ENCODE measurements around the gene THRB.
A peak's percentile ranks its signal among the peaks of the same experiment; 100 is the strongest.

THRB gene

DNA sequence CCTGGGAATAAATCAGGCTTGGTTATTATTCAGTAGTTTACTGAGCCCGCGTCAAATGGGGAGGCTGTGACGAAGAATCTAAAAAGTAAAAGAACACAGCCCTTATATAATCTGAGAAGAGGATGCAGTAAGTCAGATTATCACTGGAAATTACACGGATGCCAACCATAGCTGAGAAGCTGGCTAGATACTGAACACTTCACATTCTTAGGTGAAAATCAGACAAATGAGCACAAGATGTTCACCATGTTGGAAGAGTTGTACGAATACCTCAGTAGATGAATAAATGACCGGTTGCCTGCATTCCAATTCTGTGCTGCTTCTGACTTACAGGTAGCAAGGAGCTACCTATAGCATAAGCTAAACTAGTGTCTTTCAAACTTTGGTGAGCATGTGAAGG, 254.3 kb downstream of the THRB start:
- no peak overlapping the region for H3K4me3 ChIP-seq (replicated peaks; ENCODE audit: low read depth, low read length)
- no peak for DNase-seq (ENCODE audit: extremely low read depth, insufficient read length)
- no peaks in the 10 kb centered on the region for H3K36me3 ChIP-seq (ENCODE audit: control insufficient read depth, insufficient read depth, low read length)
- no peaks in the 10 kb centered on the region; the same call in 1 of the 2 replicates for H3K27me3 ChIP-seq (replicated peaks; ENCODE audit: control insufficient read depth, insufficient read depth, low read length)
- TF ChIP-seq, protein P1, sequence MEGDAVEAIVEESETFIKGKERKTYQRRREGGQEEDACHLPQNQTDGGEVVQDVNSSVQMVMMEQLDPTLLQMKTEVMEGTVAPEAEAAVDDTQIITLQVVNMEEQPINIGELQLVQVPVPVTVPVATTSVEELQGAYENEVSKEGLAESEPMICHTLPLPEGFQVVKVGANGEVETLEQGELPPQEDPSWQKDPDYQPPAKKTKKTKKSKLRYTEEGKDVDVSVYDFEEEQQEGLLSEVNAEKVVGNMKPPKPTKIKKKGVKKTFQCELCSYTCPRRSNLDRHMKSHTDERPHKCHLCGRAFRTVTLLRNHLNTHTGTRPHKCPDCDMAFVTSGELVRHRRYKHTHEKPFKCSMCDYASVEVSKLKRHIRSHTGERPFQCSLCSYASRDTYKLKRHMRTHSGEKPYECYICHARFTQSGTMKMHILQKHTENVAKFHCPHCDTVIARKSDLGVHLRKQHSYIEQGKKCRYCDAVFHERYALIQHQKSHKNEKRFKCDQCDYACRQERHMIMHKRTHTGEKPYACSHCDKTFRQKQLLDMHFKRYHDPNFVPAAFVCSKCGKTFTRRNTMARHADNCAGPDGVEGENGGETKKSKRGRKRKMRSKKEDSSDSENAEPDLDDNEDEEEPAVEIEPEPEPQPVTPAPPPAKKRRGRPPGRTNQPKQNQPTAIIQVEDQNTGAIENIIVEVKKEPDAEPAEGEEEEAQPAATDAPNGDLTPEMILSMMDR (IDR thresholded peaks at IDR 0.05; ENCODE audit: insufficient read depth, low read length, poor library complexity, severe bottlenecking), result no peak

DNA sequence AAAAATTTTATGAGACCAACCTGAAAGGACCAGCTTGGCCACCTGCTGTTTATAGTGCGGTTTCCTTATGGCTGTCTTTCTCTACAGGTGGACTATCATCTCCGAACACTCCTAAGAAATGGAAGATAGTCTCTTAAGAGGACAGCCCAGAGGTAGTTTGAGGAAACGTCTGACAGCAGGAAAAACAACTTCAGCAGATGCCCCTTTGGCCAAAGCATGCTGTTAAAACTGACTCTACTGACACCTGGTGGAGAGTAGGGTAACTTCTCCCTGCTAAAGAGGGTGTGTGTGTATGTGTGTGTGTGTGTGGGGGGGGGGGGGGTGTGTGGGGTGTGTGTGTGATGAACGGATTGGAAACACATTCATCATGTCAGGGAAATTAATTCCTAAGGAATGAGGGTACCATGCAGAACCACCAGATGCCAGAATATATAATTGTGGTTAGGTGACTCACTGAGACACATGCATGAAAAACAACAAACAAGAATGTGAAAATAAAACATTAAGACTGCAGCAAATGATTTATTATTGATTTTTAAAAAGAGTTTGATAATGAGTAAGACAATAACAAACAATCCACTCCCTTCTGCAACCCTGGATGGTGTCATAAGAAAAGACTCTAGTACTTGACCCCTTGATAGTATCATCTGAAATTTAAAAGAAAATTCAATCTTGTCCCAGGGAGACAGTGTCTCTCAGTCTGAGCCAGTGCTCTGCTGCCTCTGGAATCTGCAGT, 256.5 kb downstream of the THRB start:
- Histone ChIP-seq H3K36me3 (ENCODE audit: control insufficient read depth, insufficient read depth, low read length) (no peaks in the 10 kb centered on the region), H3K4me3 (replicated peaks; ENCODE audit: low read depth, low read length) (no peak overlapping the region), H3K27me3 (replicated peaks; ENCODE audit: control insufficient read depth, insufficient read depth, low read length) (no peaks in the 10 kb centered on the region; the same call in 1 of the 2 replicates)
- DNase-seq (ENCODE audit: extremely low read depth, insufficient read length), result peak; percentile 15
- TF ChIP-seq, protein P1 (IDR thresholded peaks at IDR 0.05; ENCODE audit: insufficient read depth, low read length, poor library complexity, severe bottlenecking), result peak; percentile 77

DNA sequence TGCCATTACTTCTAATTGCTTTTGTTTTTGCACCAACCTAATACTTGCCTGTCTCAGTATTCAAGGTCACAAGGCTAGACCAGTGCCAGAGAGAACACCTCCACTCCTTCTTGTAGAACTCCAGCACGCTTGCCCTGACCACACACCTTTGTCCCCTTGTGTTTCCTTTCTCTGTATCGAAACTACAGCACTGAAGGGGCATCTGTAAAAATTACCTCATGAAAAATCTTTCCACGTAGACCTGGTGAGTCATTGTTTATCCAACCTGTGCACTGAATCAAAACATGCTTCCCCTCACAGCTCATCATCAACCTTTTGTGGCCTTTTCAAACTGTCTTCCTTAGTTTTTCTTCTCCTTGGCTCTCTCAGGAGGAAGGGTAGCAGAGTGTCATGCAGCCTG, 259.5 kb downstream of the THRB start:
- no peak for DNase-seq (ENCODE audit: extremely low read depth, insufficient read length)
- TF ChIP-seq, protein P1 (IDR thresholded peaks at IDR 0.05; ENCODE audit: insufficient read depth, low read length, poor library complexity, severe bottlenecking), result no peak
- no peaks in the 10 kb centered on the region for H3K36me3 ChIP-seq (ENCODE audit: control insufficient read depth, insufficient read depth, low read length)

DNA sequence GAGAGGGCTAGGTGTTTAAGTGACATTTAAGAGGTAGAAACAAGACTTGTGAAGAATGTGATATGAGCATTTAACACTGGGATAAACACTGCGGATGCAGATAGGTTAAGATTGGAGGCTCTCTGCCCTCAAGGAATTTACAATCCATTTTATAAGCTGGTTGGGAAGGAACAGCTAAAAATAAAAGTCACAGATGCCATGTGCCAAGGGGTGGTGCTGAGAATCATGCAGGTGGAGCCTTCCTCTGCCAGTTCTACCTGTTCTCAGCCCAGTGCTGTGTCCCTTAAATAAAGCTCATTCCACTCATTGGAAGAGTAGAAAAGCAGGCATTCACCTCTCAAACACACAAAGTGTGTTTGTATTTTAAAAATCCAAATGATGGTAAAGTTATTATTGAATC, 261.9 kb downstream of the THRB start:
- Histone ChIP-seq H3K4me3 (replicated peaks; ENCODE audit: low read depth, low read length) (no peak overlapping the region), H3K36me3 (ENCODE audit: control insufficient read depth, insufficient read depth, low read length) (no peaks in the 10 kb centered on the region), H3K27me3 (replicated peaks; ENCODE audit: control insufficient read depth, insufficient read depth, low read length) (no peaks in the 10 kb centered on the region)
- TF ChIP-seq, protein P1 (IDR thresholded peaks at IDR 0.05; ENCODE audit: insufficient read depth, low read length, poor library complexity, severe bottlenecking), result no peak
- no peak for DNase-seq (ENCODE audit: extremely low read depth, insufficient read length)

More for the DNA sequence above, 259.5 kb downstream of the THRB start:
- no peaks in the 10 kb centered on the region for H3K27me3 ChIP-seq (replicated peaks; ENCODE audit: control insufficient read depth, insufficient read depth, low read length)
- H3K4me3 ChIP-seq (replicated peaks; ENCODE audit: low read depth, low read length), result no peak overlapping the region

DNA sequence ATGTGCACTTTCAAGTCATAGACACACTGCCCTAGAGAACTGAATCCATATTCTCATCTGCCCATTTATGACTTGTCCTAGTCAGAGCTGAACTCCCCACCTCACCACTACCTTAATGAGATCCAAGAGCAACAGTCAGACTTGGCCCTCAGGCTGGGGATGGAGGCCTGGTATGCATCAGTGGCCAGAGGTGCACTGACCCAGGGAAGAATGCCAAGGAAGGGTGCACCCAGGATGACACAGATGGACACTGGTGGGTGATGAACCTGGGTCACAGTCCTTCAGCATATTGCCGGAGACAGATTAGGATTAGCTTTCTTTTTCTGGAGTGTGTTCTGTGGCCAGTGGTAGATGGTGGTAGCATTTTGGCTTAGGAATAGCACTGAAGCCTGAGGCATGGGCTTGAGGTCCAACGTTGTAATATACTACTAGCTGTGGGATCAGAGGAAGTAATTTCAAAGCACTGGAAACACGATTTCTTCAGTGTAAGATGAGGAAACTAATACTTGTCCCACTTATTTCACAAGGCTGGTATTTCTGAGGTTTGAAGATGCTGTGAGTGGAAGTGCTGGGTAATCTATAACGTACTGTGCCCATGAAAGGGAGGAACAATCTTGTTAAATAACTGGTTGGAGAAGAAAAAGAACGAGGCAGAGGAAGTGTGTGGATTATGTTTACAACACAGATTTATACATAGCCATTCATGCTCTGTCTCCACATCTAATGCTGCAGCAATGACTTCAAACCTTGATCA, 265.0 kb downstream of the THRB start:
- Histone ChIP-seq H3K27me3 (replicated peaks; ENCODE audit: control insufficient read depth, insufficient read depth, low read length) (no peaks in the 10 kb centered on the region), H3K4me3 (replicated peaks; ENCODE audit: low read depth, low read length) (no peak overlapping the region), H3K36me3 (ENCODE audit: control insufficient read depth, insufficient read depth, low read length) (no peaks in the 10 kb centered on the region)
- TF ChIP-seq, protein P1 (IDR thresholded peaks at IDR 0.05; ENCODE audit: insufficient read depth, low read length, poor library complexity, severe bottlenecking), result no peak
- no peak for DNase-seq (ENCODE audit: extremely low read depth, insufficient read length)

Measured in GM06990 (cell line).